Measurements from ENCODE around the gene STK17A. TPM values are rescaled to one million over a fixed set of nuclear protein-coding genes. Genes with fewer than 3 reads are reported as not detected.
"Not testable (repeated sequence)": the region's sequence is repeated elsewhere in the genome, so short reads cannot be mapped to it uniquely, and the experiment has no call there.

STK17A gene
- total RNA-seq, 2 donors from 2014 or later = 21.1 to 32.2 TPM

DNA sequence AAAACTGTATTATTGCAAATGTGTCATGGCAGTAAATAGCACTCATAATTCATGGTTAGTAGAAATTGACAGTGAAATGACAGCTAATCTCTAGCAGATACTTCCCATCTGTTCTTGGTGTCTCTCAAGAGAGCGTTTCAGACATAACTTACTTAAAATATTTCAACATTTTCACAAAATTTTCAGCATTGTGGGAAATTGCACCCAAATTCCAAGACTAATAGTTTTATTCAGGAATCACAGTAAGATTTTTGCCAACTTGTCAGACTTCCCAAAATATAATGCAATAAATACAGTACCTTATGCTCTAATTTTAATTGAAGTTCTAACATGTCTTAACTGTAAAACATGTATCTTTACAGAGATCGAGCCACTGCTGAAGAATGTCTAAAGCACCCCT lies 41.2 kb downstream of the STK17A start:
- intact Hi-C loops (cut with DNase I) = no loop called here

DNA sequence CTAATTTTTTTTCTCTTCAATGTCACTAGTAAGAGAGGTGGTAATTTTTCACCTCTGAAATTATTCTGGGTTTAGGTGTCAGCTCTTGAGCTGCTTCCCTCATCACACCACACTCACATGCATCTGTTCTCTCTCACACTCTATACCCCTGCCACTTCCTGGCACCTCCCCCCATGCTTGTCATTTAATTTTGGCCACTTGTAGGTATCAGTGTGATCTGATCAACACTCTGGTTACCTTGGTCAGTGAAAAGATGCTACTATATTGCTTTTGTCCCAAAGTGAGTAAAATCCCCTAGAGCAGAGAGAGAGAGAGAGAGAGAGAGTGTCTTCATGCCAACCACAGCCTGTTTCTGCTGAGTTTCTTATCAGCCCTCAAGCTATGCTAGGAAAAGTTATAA lies 42.5 kb downstream of the STK17A start:
- intact Hi-C loops (cut with DNase I) = no loop called here
- DNase-seq (ENCODE audit: low spot score) = no peak

More for the DNA sequence above, 41.2 kb downstream of the STK17A start:
- DNase-seq (ENCODE audit: low spot score) = no peak

GRCh38 chr7:43625980-43626379 lies 43.1 kb downstream of the STK17A start:
- intact Hi-C loops (cut with DNase I) = no loop called here
- DNase-seq (ENCODE audit: low spot score) = no peak

DNA sequence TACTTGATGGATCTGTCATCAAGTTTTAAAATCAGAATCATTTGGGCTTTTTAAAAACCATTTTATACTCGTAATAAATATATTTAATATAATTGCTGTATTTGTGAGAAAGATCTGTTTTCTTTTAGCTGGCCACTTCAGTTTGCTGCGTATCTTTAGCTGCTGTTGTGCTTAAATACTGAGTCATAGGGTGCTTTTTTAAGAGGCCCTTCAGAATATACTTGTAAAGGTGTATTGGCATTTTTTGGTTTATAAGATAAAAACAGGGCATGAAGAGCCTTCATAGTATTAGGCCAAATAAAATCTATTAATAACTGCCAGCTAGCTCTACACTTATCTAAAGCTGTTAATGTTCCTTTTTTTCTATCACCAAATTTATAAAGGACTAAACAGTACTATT lies 43.8 kb downstream of the STK17A start:
- intact Hi-C loops (cut with DNase I) = no loop called here
- DNase-seq (ENCODE audit: low spot score) = no peak

DNA sequence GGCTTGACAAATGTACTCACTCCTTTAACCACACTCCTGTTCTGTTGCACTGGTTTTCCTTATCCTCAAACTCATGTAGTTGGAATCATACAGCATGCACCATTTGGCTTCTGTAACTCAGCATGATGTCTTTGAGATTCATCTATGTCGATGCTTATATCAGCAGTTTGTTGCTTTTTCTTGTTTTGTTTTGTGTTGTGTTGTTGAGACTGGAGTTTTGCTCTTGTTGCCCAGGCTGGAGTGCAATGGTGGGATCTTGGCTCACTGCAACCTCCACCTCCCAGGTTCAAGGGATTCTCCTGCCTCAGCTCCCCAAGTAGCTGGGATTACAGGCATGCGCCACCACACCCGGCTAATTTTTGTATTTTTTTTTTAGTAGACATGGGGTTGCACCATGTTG lies 44.9 kb downstream of the STK17A start:
- DNase-seq (ENCODE audit: low spot score); intact Hi-C loops (cut with DNase I): not testable (repeated sequence)

- intact Hi-C loops (cut with DNase I) = no loop called here
- no peak for DNase-seq (ENCODE audit: low spot score)
Measured at GRCh38 chr7:43628431-43628830, 45.5 kb downstream of the STK17A start.

GRCh38 chr7:43629857-43630256 lies 46.9 kb downstream of the STK17A start:
- intact Hi-C loops (cut with DNase I) = no loop called here
- DNase-seq (ENCODE audit: low spot score) = no peak

DNA sequence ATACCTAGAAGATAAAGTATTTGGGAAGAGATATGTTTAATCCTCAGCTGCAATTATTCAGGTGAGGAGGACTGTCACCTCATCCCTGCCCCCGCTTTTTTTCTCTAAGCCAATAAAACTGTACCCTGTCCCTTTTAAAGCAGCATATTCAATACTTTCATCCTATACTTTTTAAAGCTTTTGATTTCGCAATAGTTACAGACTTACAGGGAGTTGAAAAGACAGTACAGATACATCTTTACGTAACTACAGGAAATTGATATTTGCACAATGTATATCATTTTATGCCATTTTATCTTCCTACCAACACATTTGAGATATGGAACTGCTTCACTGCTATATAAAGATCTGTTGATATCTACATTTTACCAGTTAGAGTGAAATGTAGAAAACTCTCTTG lies 47.6 kb downstream of the STK17A start:
- DNase-seq (ENCODE audit: low spot score) = no peak
- intact Hi-C loops (cut with DNase I) = no loop called here

GRCh38 chr7:43631559-43631958 lies 48.7 kb downstream of the STK17A start:
- DNase-seq (ENCODE audit: low spot score) = no peak
- intact Hi-C loops (cut with DNase I) = no loop called here

DNA sequence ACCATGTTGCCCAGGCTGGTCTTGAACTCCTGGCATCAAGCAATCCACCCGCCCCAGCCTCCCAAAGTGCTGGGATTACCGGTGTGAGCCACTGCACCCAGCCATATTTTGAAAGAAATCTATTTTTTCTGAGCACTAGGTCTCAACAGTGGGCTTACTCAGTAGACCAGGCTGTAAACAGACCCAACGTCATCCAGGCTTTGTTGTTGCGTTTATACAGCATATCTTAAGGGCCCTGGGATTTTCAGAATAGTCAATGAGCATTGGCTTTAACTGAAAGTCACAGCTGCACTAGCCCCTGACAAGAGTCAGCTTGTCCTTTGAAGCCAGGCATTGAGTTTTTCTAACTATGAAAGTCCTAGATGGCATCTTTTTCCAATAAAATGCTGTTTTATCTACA lies 49.8 kb downstream of the STK17A start:
- intact Hi-C loops (cut with DNase I) = no loop called here
- no peak for DNase-seq (ENCODE audit: low spot score)

GRCh38 chr7:43634384-43634783 lies 51.5 kb downstream of the STK17A start:
- intact Hi-C loops (cut with DNase I) = no loop called here
- DNase-seq (ENCODE audit: low spot score) = no peak

GRCh38 chr7:43636093-43636492 lies 53.2 kb downstream of the STK17A start:
- DNase-seq (ENCODE audit: low spot score) = no peak
- intact Hi-C loops (cut with DNase I) = no loop called here

- no peak for DNase-seq (ENCODE audit: low spot score)
- intact Hi-C loops (cut with DNase I) = no loop called here
Measured at GRCh38 chr7:43637114-43637806, 54.4 kb downstream of the STK17A start.

DNA sequence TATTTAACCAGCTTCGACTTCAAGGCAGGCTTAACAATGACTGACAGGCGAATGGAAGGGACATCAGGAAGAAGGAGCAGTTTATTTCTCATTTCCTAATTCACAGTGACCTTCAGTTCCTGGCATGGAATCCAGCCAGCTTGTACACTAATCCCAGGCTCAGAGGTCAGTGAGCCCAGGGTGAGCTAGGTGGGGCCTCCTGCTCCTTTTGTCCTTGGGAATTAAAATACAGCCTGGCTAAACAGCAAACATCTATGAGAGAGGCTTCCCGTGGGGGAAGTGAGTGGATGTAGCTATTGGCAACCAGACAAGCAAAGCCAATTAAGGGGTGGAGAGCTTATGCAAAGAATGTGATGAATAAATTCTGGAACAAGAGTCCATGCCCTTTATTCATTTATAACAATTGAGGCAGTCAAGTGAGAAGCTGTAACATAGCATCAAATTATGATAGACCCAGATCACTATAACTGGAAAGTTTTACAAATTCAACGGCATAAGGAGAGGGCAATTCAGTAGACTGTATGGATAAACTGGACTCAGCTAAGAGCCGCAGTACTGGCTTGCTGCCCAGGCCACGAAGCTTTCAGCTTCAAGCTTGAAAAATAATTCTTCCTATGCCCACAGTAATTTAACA lies 57.1 kb downstream of the STK17A start:
- intact Hi-C loops (cut with DNase I) = loop anchor here in 1 of 2 donors (10.0 kb wide), 2 partner anchors 55 to 235 kb away; partner anchors contain the start of gene STK17A
- DNase-seq (ENCODE audit: low spot score) = no peak

DNA sequence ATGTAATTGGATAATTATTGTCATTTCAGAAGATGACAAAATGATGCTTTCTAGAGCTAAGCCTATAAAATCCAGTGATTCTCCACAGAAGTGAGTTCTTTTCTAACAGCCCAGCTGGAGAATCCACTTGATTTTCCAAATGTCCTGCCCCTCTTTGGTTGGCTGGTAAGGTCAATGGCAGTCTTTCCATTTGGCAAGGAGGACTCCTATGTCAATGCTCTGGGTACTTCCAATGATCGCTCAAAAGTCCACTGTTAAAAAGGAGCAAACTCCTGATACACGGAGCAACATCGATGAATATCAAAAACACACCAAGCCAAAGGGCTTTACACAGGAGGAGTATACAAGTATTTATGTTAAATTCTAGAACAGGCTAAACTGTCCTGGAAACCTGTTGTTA lies 57.8 kb downstream of the STK17A start:
- intact Hi-C loops (cut with DNase I) = loop anchor here in 1 of 2 donors (10.0 kb wide), 2 partner anchors 56 to 234 kb away; partner anchors contain the start of gene STK17A
- no peak for DNase-seq (ENCODE audit: low spot score)

DNA sequence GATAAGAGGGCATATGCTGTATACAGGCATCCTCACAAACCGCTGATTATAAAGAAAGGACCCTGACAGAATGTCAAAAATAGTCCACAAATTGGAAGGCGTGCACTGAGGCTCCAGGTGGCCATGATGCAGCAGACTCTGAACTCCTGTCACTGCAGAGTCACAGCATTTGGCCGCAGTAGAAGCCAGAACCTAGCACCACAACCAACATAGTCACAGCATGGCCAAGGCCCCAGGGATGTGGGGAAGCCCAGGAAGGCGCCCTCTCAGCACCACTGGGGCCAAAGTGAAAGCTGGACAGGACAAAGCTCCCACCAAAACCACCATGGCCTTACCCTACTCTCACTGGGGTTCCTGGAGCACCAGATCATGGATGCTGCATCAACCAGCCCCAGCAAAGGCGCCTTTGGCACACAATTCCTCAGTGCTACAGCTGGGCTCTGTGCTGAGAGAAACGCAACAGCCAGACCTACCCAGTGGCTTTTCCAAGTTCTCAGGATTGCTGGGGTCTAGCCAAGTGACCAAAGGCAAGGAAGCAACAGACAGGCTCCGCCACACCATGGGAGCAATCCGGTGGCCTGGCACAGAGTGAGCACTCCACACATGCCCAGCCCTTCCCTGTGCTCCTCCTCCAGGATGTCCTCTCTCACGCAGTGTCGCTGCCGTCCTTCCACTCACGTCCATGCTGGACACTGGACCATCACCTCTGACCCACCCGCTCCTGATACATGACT lies 60.2 kb downstream of the STK17A start:
- intact Hi-C loops (cut with DNase I) = loop anchor here in 1 of 2 donors (10.0 kb wide), 2 partner anchors 58 to 232 kb away; partner anchors contain the start of gene STK17A
- no peak for DNase-seq (ENCODE audit: low spot score)

- no peak for DNase-seq (ENCODE audit: low spot score)
- intact Hi-C loops (cut with DNase I) = loop anchor here in 1 of 2 donors (10.0 kb wide), 2 partner anchors 59 to 231 kb away; partner anchors contain the start of gene STK17A
Measured at GRCh38 chr7:43643846-43644245, 60.9 kb downstream of the STK17A start.

DNA sequence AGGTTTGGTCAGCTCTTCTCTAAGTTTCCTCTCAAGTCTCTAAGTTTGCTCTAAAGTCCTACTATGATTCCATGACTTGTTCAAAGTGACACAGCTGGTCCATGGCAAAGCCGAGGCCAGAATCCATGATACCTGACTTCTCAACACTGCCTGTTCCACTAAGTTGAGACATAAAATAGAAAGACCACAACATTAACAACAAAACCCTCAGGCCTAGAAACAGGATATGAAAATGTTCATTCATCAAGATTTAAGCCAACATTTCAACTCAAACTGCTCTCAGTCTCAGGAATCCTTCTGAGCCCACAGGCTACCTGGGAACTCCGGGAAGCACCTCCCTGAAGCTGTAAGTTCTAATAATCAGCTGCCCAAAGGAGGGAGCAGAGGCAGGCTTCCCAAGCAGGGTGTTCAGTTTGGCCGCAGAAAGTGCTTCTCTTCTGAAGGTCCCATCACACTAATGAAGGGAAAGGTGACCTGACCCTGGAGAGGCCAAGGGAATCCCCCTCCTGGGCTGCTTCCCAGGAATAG lies 62.9 kb downstream of the STK17A start:
- no peak for DNase-seq (ENCODE audit: low spot score)
- intact Hi-C loops (cut with DNase I) = loop anchor here in 1 of 2 donors (10.0 kb wide), 2 partner anchors 61 to 229 kb away; partner anchors contain the start of gene STK17A

DNA sequence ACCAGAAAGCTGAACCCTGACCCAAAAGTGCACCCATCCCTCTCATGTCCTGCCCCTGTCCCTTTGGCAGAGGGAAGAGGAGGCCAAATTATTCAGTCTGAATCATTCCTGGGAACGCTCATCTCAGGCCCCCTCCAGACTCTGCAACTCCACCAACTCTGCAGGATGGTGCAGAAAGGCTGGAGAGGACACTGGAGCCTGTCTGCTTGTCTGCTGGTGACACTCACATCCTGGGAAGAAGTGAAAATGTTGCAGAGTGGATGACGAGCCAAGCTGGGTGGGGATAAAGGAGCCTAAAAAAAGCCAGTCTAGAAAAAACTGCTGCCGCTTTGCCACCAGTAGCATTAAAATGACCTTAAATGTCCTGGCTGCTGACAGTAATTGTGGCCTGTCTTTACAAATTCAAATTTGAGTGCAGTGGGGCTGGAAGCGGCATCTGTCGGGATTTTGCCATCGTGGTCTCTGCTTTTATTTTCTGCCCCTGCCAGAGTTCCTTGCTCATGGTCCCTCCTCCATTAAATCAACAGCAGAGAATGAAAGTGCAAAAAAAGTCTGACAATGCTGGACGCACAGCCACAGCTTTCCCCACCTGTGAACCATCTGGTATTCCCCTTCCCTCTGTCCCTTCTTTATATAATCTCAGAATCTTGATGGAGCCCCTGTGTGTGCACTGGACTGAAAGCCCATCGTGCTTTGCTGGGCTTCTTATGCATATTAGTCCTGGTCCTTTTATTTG lies 63.9 kb downstream of the STK17A start:
- no peak for DNase-seq (ENCODE audit: low spot score)
- intact Hi-C loops (cut with DNase I) = loop anchor here in 1 of 2 donors (10.0 kb wide), 2 partner anchors 62 to 228 kb away; partner anchors contain the start of gene STK17A
